Mammary epithelial cell (primary cell): ENCODE measurements around the gene ADCY10.

Source experiments
- EZH2 ChIP-seq: IDR thresholded peaks from 2 replicates; pipeline ENCODE4 v1.6.1; 2012; ENCODE audit warnings: low read length, inconsistent platforms, borderline replicate concordance
- TF ChIP-seq, protein P1 (sequence below), 2 donors: IDR thresholded peaks in 1 of 2; conservative IDR thresholded peaks in 1 of 2; 2 replicates each; pipeline ENCODE4 v1.5.1; 2011 to 2012; ENCODE audit warnings: inconsistent platforms in 2 of 2, low read length in 2 of 2, mild to moderate bottlenecking in 2 of 2, control low read depth in 1 of 2, low read depth in 1 of 2; ENCODE audit not compliant: insufficient read depth in 1 of 2; ENCODE audit errors: extremely low read depth in 1 of 2

GRCh38 chr1:167938080-167938636 is 24.2 kb upstream of the ADCY10 start:
- TF ChIP-seq, protein P1, sequence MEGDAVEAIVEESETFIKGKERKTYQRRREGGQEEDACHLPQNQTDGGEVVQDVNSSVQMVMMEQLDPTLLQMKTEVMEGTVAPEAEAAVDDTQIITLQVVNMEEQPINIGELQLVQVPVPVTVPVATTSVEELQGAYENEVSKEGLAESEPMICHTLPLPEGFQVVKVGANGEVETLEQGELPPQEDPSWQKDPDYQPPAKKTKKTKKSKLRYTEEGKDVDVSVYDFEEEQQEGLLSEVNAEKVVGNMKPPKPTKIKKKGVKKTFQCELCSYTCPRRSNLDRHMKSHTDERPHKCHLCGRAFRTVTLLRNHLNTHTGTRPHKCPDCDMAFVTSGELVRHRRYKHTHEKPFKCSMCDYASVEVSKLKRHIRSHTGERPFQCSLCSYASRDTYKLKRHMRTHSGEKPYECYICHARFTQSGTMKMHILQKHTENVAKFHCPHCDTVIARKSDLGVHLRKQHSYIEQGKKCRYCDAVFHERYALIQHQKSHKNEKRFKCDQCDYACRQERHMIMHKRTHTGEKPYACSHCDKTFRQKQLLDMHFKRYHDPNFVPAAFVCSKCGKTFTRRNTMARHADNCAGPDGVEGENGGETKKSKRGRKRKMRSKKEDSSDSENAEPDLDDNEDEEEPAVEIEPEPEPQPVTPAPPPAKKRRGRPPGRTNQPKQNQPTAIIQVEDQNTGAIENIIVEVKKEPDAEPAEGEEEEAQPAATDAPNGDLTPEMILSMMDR (conservative IDR thresholded peaks at IDR 0.05 in 1 of 2, IDR thresholded peaks at IDR 0.05 in 1 of 2; ENCODE audit: extremely low read depth in 1 of 2, insufficient read depth in 1 of 2, low read depth in 1 of 2, low read length in 2 of 2) = no peak
- no peak for TF ChIP-seq EZH2
